Memory B cell (primary cell): ENCODE measurements around the gene MICA.
A peak's percentile ranks its signal among the peaks of the same experiment; 100 is the strongest.
"Not testable (repeated sequence)": the region's sequence is repeated elsewhere in the genome, so short reads cannot be mapped to it uniquely, and the experiment has no call there.

Source experiments
- ATAC-seq: fragments of 150-1000 bp; cut with Tn5 transposase; 2 replicates; pipeline ENCODE4 v1.10.0; 2021; ENCODE audit warnings: low read depth, mild to moderate bottlenecking, moderate library complexity
- DNase-seq, 2 donors: peaks; one replicate each; pipeline ENCODE4 v3.0.0; 2022; ENCODE audit warnings: low spot score in 2 of 2
- H3K27ac Mint-ChIP-seq: one replicate; pipeline ENCODE4 v1.8.0; 2022; ENCODE audit warnings: mild to moderate bottlenecking, moderate library complexity, mixed read lengths
- H3K27me3 Mint-ChIP-seq: one replicate; pipeline ENCODE4 v1.8.0; 2022; ENCODE audit warnings: mixed read lengths
- H3K36me3 Mint-ChIP-seq: one replicate; pipeline ENCODE4 v1.8.0; 2022; ENCODE audit warnings: mild to moderate bottlenecking, mixed read lengths
- H3K4me1 Mint-ChIP-seq: one replicate; pipeline ENCODE4 v1.8.0; 2022; ENCODE audit warnings: mixed read lengths
- H3K4me3 Mint-ChIP-seq: one replicate; pipeline ENCODE4 v1.8.0; 2022; ENCODE audit warnings: mild to moderate bottlenecking, moderate library complexity, mixed read lengths
- H3K9me3 Mint-ChIP-seq: one replicate; pipeline ENCODE4 v1.8.0; 2022; ENCODE audit warnings: mixed read lengths

MICA gene

GRCh38 chr6:31366693-31367470 lies 36.5 kb upstream of the MICA start:
- Mint-ChIP-seq H3K27me3 (peaks cover 13% of the 10 kb centered on the region), H3K4me3 (peak overlapping the region; percentile 81), H3K4me1 (peaks cover 4% of the 10 kb centered on the region), H3K36me3 (no peaks in the 10 kb centered on the region), H3K9me3 (no peaks in the 10 kb centered on the region), H3K27ac (peak overlapping the region; percentile 58)
- DNase-seq (peak; percentile 74 to 91), ATAC-seq (peak; percentile 97)

- peaks cover 4% of the 10 kb centered on the region for H3K4me1 Mint-ChIP-seq
- DNase-seq (no peak), ATAC-seq (no peak)
- H3K9me3 Mint-ChIP-seq = no peaks in the 10 kb centered on the region
- peaks cover 13% of the 10 kb centered on the region for H3K27me3 Mint-ChIP-seq
- no peaks in the 10 kb centered on the region for H3K36me3 Mint-ChIP-seq
- H3K4me3 Mint-ChIP-seq = no peak overlapping the region
- H3K27ac Mint-ChIP-seq = no peak overlapping the region
These were observed 34.9 kb upstream of the MICA start for GRCh38 chr6:31368461-31368860.

GRCh38 chr6:31374118-31374517 lies 29.3 kb upstream of the MICA start:
- ATAC-seq = peak; percentile 21
- H3K4me3 Mint-ChIP-seq, H3K36me3 Mint-ChIP-seq, H3K27ac Mint-ChIP-seq, DNase-seq, H3K9me3 Mint-ChIP-seq, H3K4me1 Mint-ChIP-seq: not testable (repeated sequence)
- peaks cover 13% of the 10 kb centered on the region for H3K27me3 Mint-ChIP-seq

GRCh38 chr6:31375699-31376098 lies 27.7 kb upstream of the MICA start:
- H3K27ac Mint-ChIP-seq = no peak overlapping the region
- ATAC-seq (no peak), DNase-seq (no peak)
- H3K36me3 Mint-ChIP-seq = no peaks in the 10 kb centered on the region
- H3K27me3 Mint-ChIP-seq = peaks cover 7% of the 10 kb centered on the region
- H3K4me3 Mint-ChIP-seq = no peak overlapping the region
- no peaks in the 10 kb centered on the region for H3K4me1 Mint-ChIP-seq
- H3K9me3 Mint-ChIP-seq = no peaks in the 10 kb centered on the region

GRCh38 chr6:31377029-31377428 lies 26.4 kb upstream of the MICA start:
- ATAC-seq (no peak), DNase-seq (no peak)
- no peaks in the 10 kb centered on the region for H3K36me3 Mint-ChIP-seq
- H3K4me3 Mint-ChIP-seq = no peak overlapping the region
- no peaks in the 10 kb centered on the region for H3K9me3 Mint-ChIP-seq
- no peak overlapping the region for H3K27ac Mint-ChIP-seq
- no peaks in the 10 kb centered on the region for H3K4me1 Mint-ChIP-seq
- peaks cover 7% of the 10 kb centered on the region for H3K27me3 Mint-ChIP-seq

- peaks cover 7% of the 10 kb centered on the region for H3K27me3 Mint-ChIP-seq
- no peak overlapping the region for H3K27ac Mint-ChIP-seq
- no peaks in the 10 kb centered on the region for H3K4me1 Mint-ChIP-seq
- H3K36me3 Mint-ChIP-seq = no peaks in the 10 kb centered on the region
- DNase-seq = no peak
- ATAC-seq = no peak
- H3K9me3 Mint-ChIP-seq = no peaks in the 10 kb centered on the region
- no peak overlapping the region for H3K4me3 Mint-ChIP-seq
These were observed 25.2 kb upstream of the MICA start for GRCh38 chr6:31378062-31378720.

- Mint-ChIP-seq H3K9me3 (no peaks in the 10 kb centered on the region), H3K36me3 (no peaks in the 10 kb centered on the region), H3K4me3 (no peak overlapping the region), H3K27ac (no peak overlapping the region), H3K27me3 (peaks cover 7% of the 10 kb centered on the region), H3K4me1 (no peaks in the 10 kb centered on the region)
- ATAC-seq = no peak
- DNase-seq = no peak
These were observed 24.7 kb upstream of the MICA start for GRCh38 chr6:31378721-31379103.

GRCh38 chr6:31379850-31380249 lies 23.5 kb upstream of the MICA start:
- Mint-ChIP-seq H3K27me3 (peaks cover 7% of the 10 kb centered on the region), H3K4me1 (no peaks in the 10 kb centered on the region), H3K9me3 (no peaks in the 10 kb centered on the region), H3K36me3 (no peaks in the 10 kb centered on the region), H3K4me3 (no peak overlapping the region), H3K27ac (no peak overlapping the region)
- ATAC-seq (no peak), DNase-seq (no peak)

- ATAC-seq (no peak), DNase-seq (no peak)
- Mint-ChIP-seq H3K27ac (no peak overlapping the region), H3K4me3 (no peak overlapping the region), H3K9me3 (no peaks in the 10 kb centered on the region), H3K36me3 (no peaks in the 10 kb centered on the region), H3K27me3 (peaks cover 5% of the 10 kb centered on the region), H3K4me1 (no peaks in the 10 kb centered on the region)
These were observed 21.7 kb upstream of the MICA start for GRCh38 chr6:31381666-31382065.

GRCh38 chr6:31383149-31383548 lies 20.2 kb upstream of the MICA start:
- Mint-ChIP-seq H3K4me3 (no peak overlapping the region), H3K27me3 (peaks cover 2% of the 10 kb centered on the region), H3K36me3 (no peaks in the 10 kb centered on the region), H3K9me3 (no peaks in the 10 kb centered on the region), H3K4me1 (no peaks in the 10 kb centered on the region), H3K27ac (no peak overlapping the region)
- DNase-seq (no peak), ATAC-seq (no peak)

- H3K27ac Mint-ChIP-seq = no peak overlapping the region
- no peak for ATAC-seq
These were observed 18.4 kb upstream of the MICA start for GRCh38 chr6:31385041-31385440.

GRCh38 chr6:31386099-31386498 lies 17.3 kb upstream of the MICA start:
- ATAC-seq (no peak), DNase-seq (no peak)
- Mint-ChIP-seq H3K4me3 (no peak overlapping the region), H3K9me3 (no peaks in the 10 kb centered on the region), H3K36me3 (no peaks in the 10 kb centered on the region), H3K4me1 (no peaks in the 10 kb centered on the region), H3K27ac (no peak overlapping the region), H3K27me3 (no peaks in the 10 kb centered on the region)

More at GRCh38 chr6:31385041-31385440, 18.4 kb upstream of the MICA start:
- Mint-ChIP-seq H3K9me3 (no peaks in the 10 kb centered on the region), H3K4me3 (no peak overlapping the region), H3K27me3 (no peaks in the 10 kb centered on the region), H3K36me3 (no peaks in the 10 kb centered on the region), H3K4me1 (no peaks in the 10 kb centered on the region)
- DNase-seq = no peak

GRCh38 chr6:31386977-31387376 lies 16.4 kb upstream of the MICA start:
- H3K27me3 Mint-ChIP-seq = no peaks in the 10 kb centered on the region
- no peaks in the 10 kb centered on the region for H3K9me3 Mint-ChIP-seq
- H3K4me3 Mint-ChIP-seq = no peak overlapping the region
- H3K4me1 Mint-ChIP-seq = no peaks in the 10 kb centered on the region
- ATAC-seq (no peak), DNase-seq (no peak)
- no peaks in the 10 kb centered on the region for H3K36me3 Mint-ChIP-seq
- H3K27ac Mint-ChIP-seq = no peak overlapping the region

GRCh38 chr6:31388916-31389801 lies 14.2 kb upstream of the MICA start:
- not testable (repeated sequence) for H3K36me3 Mint-ChIP-seq, H3K27ac Mint-ChIP-seq, H3K27me3 Mint-ChIP-seq, H3K4me1 Mint-ChIP-seq, H3K4me3 Mint-ChIP-seq, DNase-seq, H3K9me3 Mint-ChIP-seq
- ATAC-seq = peak; percentile 59
